ENCODE data around the gene CFAP299. TPM values are rescaled to one million over a fixed set of nuclear protein-coding genes. Genes with fewer than 3 reads are reported as not detected.

CFAP299 gene
- total and polyA plus RNA-seq, 2 of the 13 experiments (the other 11 are each of a cell fraction or from before 2014, with no cell fraction given): not detected

DNA sequence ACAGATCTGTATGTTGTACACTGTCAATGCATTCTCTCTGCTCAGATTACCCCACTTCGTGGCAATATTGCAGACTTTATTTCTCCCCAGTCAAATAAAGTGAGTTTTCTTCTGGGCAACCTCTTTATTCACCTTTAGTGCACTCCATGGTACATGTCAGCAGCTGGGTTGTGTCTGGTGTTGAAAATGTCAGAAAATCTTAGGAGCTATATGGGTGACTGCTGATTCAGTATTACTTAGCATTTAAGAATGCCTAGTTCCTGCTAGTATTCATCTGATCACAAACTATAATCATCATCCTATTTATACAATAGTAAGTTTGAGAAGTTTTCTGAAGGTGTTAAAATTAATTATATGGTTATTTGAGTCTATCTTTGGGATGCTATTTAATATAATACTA is 112.5 kb downstream of the CFAP299 start:
- FAIRE-seq: no peak
- no peaks in the 10 kb centered on the region for H3K4me1 ChIP-seq (ENCODE audit: insufficient read depth, low read length)
- H3K36me3 ChIP-seq (replicated peaks in 1 of 2; ENCODE audit: control insufficient read depth in 1 of 2, insufficient read depth in 2 of 2, low read length in 2 of 2): no peaks in the 10 kb centered on the region
- no peak for DNase-seq (ENCODE audit: low spot score)
- BruUV-seq (replicated peaks): no TSS peak
- no peaks in the 10 kb centered on the region for H3K9me3 ChIP-seq (ENCODE audit: low read length)
- no peaks in the 10 kb centered on the region for H3K27me3 ChIP-seq (ENCODE audit: control insufficient read depth in 1 of 2, insufficient read depth in 2 of 2, low read length in 2 of 2)
- ChIA-PET CTCF (ENCODE audit: low intra/inter-chr PET ratio, low total read pairs) (no interaction called here), POLR2A (no interaction called here)
- no peak overlapping the region for H3K4me3 ChIP-seq (replicated peaks in 1 of 3; ENCODE audit: insufficient read depth in 1 of 3, low read depth in 2 of 3, low read length in 3 of 3)
- intact Hi-C loops (cut with micrococcal nuclease; ENCODE audit: unreplicated experiment): no loop called here
- no peak overlapping the region for H3K27ac ChIP-seq (ENCODE audit: extremely low read length, insufficient read depth, low read length)
- no peak for TF ChIP-seq PAX8 (CRISPR knock-in tag; IDR thresholded peaks at IDR 0.05; ENCODE audit: borderline replicate concordance)
- TF ChIP-seq ZFX (CRISPR knock-in tag; IDR thresholded peaks at IDR 0.05; ENCODE audit: low read depth): no peak
- TF ChIP-seq ZNF615 (CRISPR knock-in tag; IDR thresholded peaks at IDR 0.05; ENCODE audit: borderline replicate concordance): no peak
- no peak for TF ChIP-seq SUZ12 (IDR thresholded peaks at IDR 0.05; ENCODE audit: low read depth, low read length)
- TF ChIP-seq ZSCAN12 (CRISPR knock-in tag; IDR thresholded peaks at IDR 0.05): no peak
- TF ChIP-seq ZNF567 (CRISPR knock-in tag; IDR thresholded peaks at IDR 0.05; ENCODE audit: borderline replicate concordance): no peak
- TF ChIP-seq, protein P1, sequence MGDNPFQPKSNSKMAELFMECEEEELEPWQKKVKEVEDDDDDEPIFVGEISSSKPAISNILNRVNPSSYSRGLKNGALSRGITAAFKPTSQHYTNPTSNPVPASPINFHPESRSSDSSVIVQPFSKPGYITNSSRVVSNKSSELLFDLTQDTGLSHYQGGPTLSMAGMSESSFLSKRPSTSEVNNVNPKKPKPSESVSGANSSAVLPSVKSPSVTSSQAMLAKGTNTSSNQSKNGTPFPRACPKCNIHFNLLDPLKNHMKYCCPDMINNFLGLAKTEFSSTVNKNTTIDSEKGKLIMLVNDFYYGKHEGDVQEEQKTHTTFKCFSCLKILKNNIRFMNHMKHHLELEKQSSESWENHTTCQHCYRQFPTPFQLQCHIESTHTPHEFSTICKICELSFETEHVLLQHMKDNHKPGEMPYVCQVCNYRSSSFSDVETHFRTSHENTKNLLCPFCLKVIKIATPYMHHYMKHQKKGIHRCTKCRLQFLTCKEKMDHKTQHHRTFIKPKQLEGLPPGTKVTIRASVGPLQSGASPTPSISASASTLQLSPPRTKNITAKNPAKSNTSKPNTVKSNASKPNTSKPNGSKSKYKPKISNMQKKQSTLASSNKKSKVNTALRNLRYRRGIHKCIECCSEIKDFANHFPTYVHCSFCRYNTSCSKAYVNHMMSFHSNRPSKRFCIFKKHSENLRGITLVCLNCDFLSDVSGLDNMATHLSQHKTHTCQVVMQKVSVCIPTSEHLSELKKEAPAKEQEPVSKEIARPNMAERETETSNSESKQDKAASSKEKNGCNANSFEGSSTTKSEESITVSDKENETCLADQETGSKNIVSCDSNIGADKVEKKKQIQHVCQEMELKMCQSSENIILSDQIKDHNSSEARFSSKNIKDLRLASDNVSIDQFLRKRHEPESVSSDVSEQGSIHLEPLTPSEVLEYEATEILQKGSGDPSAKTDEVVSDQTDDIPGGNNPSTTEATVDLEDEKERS (CRISPR knock-in tag; IDR thresholded peaks at IDR 0.05): no peak
- TF ChIP-seq KLF16 (CRISPR knock-in tag; IDR thresholded peaks at IDR 0.05): no peak
- no peak for TF ChIP-seq ZNF343 (CRISPR knock-in tag; IDR thresholded peaks at IDR 0.05)
- TF ChIP-seq U2AF1 (optimal IDR thresholded peaks at IDR 0.05; ENCODE audit: low read depth, low read length): no peak
- TF ChIP-seq DNMT1 (CRISPR knock-in tag; IDR thresholded peaks at IDR 0.05): no peak
- no peak for TF ChIP-seq SATB2 (CRISPR knock-in tag; IDR thresholded peaks at IDR 0.05)
- TF ChIP-seq ZNF792 (CRISPR knock-in tag; IDR thresholded peaks at IDR 0.05): no peak
- TF ChIP-seq MED1 (CRISPR knock-in tag; IDR thresholded peaks at IDR 0.05): no peak
- no peak for TF ChIP-seq ZSCAN9 (CRISPR knock-in tag; IDR thresholded peaks at IDR 0.05; ENCODE audit: borderline replicate concordance)
- no peak for TF ChIP-seq POGK (CRISPR knock-in tag; conservative IDR thresholded peaks at IDR 0.05)
- no peak for TF ChIP-seq THRA (CRISPR knock-in tag; IDR thresholded peaks at IDR 0.05; ENCODE audit: borderline replicate concordance)
- no peak for TF ChIP-seq BHLHE40 (IDR thresholded peaks at IDR 0.05; ENCODE audit: low read length)
- in situ Hi-C loops (cut with HindIII; ENCODE audit: extremely low pct_ligation_motif_present, low pct_unique_long_range_greater_than_20kb): no loop called here
- H4K20me1 ChIP-seq (ENCODE audit: insufficient read depth, low read length): no peaks in the 10 kb centered on the region
- 13% methylated on average over 1 of the region's 1 CpG for WGBS (ENCODE audit: low lambda C conversion rate)
- no peak overlapping the region for H3K4me2 ChIP-seq (ENCODE audit: low read depth, low read length)
- H2AFZ ChIP-seq (ENCODE audit: low read length): no peak overlapping the region
- no peak overlapping the region for H3K9ac ChIP-seq (ENCODE audit: insufficient read depth, low read depth, low read length)
- no peak for ATAC-seq
- no peaks in the 10 kb centered on the region for H3K79me2 ChIP-seq (ENCODE audit: insufficient read depth, low read length)

Data from HepG2 (cell line).